HL-60 (cell line): ENCODE measurements around the gene EDRF1.
"Not testable (repeated sequence)": the region's sequence is repeated elsewhere in the genome, so short reads cannot be mapped to it uniquely, and the experiment has no call there.

Experiments
- DNase-seq, 2 experiments: peaks; one replicate each; pipeline ENCODE4 v3.0.0-alpha.2; 2010 to 2020; ENCODE audit warnings: low read depth in 1 of 2, low spot score in 1 of 2
- H3K27ac ChIP-seq: fragments of 250-450 bp; sonication (Bioruptor Pico); replicated peaks from 2 replicates; pipeline ENCODE4 v1.5.1; 2020; ENCODE audit warnings: mild to moderate bottlenecking, moderate library complexity
- H3K27me3 ChIP-seq: fragments of 250-450 bp; sonication (Bioruptor Pico); 2 replicates; pipeline ENCODE4 v1.5.1; 2021; ENCODE audit warnings: mild to moderate bottlenecking, moderate library complexity; ENCODE audit not compliant: insufficient read depth, poor library complexity, severe bottlenecking
- H3K4me3 ChIP-seq: replicated peaks from 2 replicates; pipeline ENCODE4 v1.5.1; 2011; ENCODE audit warnings: mild to moderate bottlenecking, control low read depth, low read length; ENCODE audit not compliant: insufficient read depth
- CTCF ChIP-seq: IDR thresholded peaks from one replicate; pipeline ENCODE4 v1.5.1; 2011; ENCODE audit warnings: low read length, control low read depth, inconsistent platforms; ENCODE audit not compliant: insufficient read depth
- GABPA ChIP-seq: IDR thresholded peaks from 2 replicates; pipeline ENCODE4 v1.6.1; 2012; ENCODE audit warnings: low read depth
- POLR2AphosphoS5 ChIP-seq: IDR thresholded peaks from 2 replicates; pipeline ENCODE4 v1.6.1; 2012; ENCODE audit warnings: low read depth
- REST ChIP-seq: IDR thresholded peaks from 2 replicates; pipeline ENCODE4 v1.6.1; 2012; ENCODE audit warnings: low read depth; ENCODE audit not compliant: insufficient replicate concordance
- SPI1 ChIP-seq: IDR thresholded peaks from 2 replicates; pipeline ENCODE4 v1.6.1; 2012; ENCODE audit warnings: low read depth, mild to moderate bottlenecking, borderline replicate concordance

Gene EDRF1

DNA sequence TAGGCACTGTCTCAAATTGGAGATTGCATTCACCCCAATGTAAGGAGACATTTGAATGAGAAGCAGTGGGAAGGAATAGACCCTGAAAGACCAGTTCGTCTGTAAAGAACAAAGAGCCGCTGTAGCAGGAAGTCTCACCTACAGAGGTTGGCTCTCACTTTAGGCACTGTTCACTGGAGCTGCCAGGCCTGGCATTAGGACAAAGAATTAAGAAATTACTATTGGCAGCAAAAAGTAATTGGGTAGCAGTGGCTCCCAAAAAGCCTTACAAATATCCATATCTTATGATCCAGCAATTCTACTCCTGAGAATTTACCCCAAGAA, 26.0 kb upstream of the EDRF1 start:
- Histone ChIP-seq H3K27ac (no peak overlapping the region), H3K27me3 (no peaks in the 10 kb centered on the region), H3K4me3 (no peak overlapping the region)
- no peak for DNase-seq
- TF ChIP-seq POLR2AphosphoS5, result no peak
- no peak for TF ChIP-seq REST
- no peak for TF ChIP-seq CTCF

- Histone ChIP-seq H3K4me3 (no peak overlapping the region), H3K27ac (no peak overlapping the region), H3K27me3 (no peaks in the 10 kb centered on the region)
- TF ChIP-seq CTCF (no peak), SPI1 (no peak), POLR2AphosphoS5 (no peak), GABPA (no peak), REST (no peak)
- DNase-seq, result no peak
Observed at GRCh38 chr10:125694883-125695282, 24.6 kb upstream of the EDRF1 start.

GRCh38 chr10:125696884-125697283, 22.6 kb upstream of the EDRF1 start:
- not testable (repeated sequence) for DNase-seq, H3K27ac ChIP-seq, H3K27me3 ChIP-seq, H3K4me3 ChIP-seq

GRCh38 chr10:125698481-125698998, 21.0 kb upstream of the EDRF1 start:
- Histone ChIP-seq H3K27ac (no peak overlapping the region), H3K27me3 (no peaks in the 10 kb centered on the region), H3K4me3 (no peak overlapping the region)
- DNase-seq, result no peak
- TF ChIP-seq POLR2AphosphoS5, result no peak
- no peak for TF ChIP-seq SPI1
- TF ChIP-seq REST, result no peak
- no peak for TF ChIP-seq GABPA
- no peak for TF ChIP-seq CTCF
